GM21515 (cell line): ENCODE measurements around the gene ZP2.
"Not testable (repeated sequence)": the region's sequence is repeated elsewhere in the genome, so short reads cannot be mapped to it uniquely, and the experiment has no call there.

Experiments used
- ATAC-seq: cut with Tn5 transposase; IDR thresholded peaks from one replicate; pipeline ENCODE4 v1.9.1; 2021; ENCODE audit not compliant: unreplicated experiment

ZP2 gene

DNA sequence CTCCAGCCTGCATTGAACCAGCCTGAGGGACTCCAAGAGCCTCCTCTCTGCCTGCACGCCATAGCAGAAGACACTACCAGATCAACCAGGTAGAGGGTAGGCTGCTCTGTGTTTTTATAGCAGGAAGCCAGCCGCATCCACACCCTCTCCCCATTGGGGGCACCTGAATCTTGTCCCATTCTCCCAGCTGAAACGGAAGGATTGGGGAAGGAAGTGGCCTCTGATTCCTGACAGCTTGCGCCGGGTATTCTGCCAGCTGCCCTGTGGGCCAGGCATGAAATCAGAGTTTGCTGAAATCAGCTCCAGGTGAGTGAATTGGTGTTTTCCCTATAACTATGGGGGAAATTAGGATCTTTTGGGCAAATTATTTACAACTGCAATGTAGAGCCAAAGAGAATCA lies at the start of gene ZP2:
ZP2 (minus strand) TSS at position 89 of the 400 bp plus-strand sequence; CDS start at position 62, 27 bp downstream.
- no peak for ATAC-seq

DNA sequence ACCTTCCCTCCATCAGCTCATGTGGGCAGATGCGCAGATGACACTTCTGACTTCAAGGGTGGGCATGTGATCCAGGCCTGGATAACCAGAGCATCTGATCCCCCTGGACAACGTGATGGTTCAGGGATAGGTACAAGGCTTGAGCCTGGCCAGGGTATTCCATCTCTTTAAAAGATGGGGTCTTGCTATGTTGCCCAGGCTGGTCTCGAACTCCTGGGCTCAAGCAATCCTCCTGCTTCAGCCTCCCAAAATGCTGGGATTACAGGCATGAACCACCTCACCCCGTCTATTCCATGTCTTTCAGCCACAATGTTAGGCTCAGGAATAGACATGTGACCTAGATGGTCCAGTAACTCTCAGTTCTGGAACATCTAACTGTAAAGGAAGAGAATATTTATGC lies 45.9 kb upstream of the ZP2 start:
- no peak for ATAC-seq

GRCh38 chr16:21256636-21257035 lies 45.3 kb upstream of the ZP2 start:
- ATAC-seq, result no peak

DNA sequence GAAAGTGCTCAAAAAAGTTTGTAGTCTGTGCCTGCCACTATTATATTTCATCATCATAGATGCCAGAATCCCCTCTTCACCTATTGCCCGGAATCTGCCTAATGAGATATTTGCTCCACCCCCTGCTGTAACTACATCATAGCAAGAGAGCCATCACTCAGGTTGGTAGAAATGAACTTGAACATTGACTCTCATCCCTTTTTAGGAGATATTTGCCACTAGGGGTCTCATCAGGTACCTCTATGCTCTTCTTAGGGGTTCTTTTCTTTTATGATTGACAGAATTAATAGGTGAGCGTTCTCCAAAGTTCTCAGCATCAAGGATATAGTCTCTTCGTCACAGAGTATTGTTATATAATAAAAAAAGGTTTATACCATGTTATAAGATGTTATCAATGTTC lies 42.1 kb upstream of the ZP2 start:
- ATAC-seq, result no peak

DNA sequence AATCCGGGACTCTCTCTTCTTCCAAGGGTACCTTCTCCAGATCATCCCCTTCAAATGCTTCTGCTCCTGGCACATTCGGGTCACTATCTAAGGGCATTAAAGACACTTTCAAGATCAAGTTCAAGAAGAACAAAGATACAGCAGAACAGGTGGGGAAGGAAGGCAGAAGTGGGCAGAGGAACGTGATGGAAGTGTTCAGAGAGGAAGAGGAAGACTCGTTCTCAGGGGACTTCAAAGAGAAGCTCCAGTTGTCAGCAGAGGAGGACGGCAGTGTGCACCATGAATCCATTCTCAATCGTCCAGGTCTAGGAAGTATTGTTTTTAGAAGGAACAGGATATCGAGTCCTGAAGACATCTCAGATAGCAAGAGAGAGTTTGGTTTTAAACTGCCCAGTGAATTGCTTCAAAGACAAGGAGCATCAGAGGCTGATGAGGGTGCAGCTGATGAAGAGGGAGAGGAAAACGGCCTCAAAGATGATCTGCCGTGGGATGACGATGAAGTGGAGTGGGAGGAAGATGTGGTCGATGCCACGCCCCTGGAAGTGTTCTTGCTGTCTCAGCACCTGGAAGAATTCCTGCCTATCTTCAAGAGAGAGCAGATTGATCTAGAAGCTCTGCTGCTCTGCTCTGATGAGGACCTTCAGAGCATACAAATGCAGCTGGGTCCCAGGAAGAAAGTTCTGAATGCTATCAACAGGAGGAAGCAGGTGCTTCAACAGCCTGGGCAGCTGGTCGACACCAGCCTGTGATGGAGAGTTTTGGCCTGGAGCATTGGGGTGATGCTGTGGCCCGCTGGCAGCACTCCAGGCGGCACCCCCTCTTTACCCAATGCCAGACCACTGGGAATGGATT lies 38.9 kb upstream of the ZP2 start:
- ATAC-seq, result no peak

- ATAC-seq, result not testable (repeated sequence)
These were observed 36.8 kb upstream of the ZP2 start for GRCh38 chr16:21248179-21248578.

GRCh38 chr16:21244518-21245215 lies 33.3 kb upstream of the ZP2 start:
- ATAC-seq, result no peak

DNA sequence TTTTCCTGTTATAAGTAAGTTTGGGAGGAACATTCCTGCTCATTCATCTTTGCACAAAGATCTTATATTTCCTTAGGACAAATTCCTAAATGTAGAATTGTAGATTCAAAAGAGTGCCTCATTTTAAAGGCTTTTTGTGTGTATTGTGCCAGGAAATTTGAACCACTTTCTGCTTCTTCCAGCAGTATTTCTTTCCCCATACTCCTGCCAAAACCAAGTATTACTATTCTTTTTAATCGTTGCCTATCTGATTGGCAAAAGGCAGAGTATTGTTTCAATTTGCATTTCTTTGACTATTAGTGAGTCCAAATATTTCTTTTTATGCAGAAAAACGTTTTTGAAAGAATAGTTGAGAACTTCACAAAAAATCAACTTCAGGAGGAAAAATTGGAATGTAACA lies 31.4 kb upstream of the ZP2 start:
- no peak for ATAC-seq

GRCh38 chr16:21239646-21240045 lies 28.3 kb upstream of the ZP2 start:
- ATAC-seq, result no peak

- ATAC-seq, result no peak
These were observed 25.5 kb upstream of the ZP2 start for GRCh38 chr16:21236831-21237230.

DNA sequence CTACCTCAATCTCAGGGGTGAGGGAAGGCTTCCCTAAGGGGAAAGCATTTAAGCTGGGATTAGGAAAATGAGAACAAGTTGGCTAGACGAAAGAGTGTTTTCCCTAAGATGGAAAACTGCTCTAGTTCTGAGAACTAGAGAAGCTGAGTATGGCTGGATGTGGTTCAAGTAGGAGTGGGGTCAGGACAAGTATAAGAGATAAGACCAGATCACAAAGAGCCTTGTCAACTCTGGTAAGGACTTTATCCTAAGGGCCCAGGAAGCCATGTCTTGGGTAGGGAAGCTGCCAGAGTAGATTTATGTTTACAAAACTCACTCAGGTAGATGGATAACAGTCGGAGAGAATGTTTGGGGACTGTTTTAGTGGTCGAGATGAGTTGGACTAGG lies 23.8 kb upstream of the ZP2 start:
- ATAC-seq, result no peak

DNA sequence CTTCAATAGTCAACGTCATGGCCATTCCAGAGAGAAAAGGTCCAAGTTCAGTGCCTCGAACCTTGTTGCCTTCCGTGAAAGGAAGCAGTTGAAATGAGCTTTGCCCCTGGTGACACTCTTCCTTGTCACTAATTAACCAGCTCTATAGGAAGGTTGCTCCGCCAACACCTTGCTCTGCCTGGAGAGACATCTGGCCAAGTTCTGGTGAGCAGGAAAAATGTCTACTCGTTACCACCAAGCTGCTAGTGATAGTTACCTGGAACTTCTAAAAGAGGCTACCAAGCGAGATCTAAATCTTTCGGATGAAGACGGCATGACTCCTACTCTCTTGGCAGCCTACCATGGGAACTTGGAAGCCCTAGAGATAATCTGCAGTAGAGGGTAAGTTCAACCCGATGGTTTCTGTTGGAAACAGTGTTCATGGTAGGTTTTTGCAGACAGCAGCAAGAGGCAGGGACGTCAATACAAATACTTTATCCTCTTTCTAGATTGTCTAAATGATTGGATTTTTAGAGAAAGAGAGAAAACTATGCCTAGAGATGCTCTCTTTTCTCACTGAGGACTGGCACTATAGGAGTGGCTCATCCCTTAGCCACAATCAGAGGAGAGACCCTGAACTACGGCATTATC lies 22.3 kb upstream of the ZP2 start, which contains the start of gene ANKS4B:
ANKS4B (plus strand) TSS at position 179 of the 630 bp plus-strand sequence; CDS start at position 218, 39 bp downstream.
- no peak for ATAC-seq

DNA sequence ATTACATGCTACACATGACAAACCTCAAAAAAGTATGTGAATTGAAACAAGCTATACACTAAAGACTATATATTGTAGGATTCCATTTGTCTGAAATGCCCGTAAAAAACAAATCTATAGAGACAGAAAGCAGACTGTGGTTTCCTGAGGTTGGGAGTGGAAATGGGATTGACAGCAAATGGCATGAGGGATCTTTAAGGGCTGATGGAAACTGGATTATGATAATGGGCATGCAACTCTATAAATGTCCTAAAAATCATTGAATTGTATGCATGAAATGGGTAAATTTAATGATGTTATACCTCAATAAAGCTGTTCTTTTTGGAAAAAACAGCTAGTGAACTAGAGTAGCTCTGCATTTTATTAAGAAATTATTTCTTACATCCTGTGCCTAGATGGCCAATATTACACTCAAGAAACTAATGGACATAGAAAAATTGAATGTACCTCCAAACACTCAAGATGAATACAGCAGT lies 21.7 kb upstream of the ZP2 start:
- ATAC-seq, result no peak

DNA sequence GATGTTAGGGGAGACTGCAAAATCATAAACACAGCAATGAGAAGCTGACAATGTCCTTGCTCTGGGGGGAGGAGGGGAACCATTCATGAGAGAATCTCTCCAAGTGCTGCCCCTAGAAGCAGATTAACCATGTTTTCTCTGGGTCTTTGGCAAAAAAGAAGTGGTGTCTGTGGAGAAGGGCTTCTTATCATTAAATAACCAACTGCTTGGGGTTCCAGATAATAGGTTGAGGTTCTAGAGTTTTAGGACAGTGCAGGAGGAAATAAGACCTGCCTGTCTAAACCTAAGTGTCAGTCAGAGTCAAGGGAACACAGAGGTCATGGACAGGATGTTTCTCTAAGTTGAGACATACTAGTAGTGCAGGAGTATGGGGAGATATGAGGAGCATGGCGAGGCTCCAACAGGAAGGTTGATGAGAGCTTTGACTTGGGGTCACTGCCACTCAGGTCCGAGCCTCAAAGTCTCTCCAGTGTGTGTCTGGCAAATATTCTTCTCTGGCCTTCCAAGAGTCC lies 17.0 kb upstream of the ZP2 start:
- no peak for ATAC-seq

- ATAC-seq, result no peak
These were observed 16.5 kb upstream of the ZP2 start for GRCh38 chr16:21227866-21228265.

GRCh38 chr16:21226749-21227148 lies 15.4 kb upstream of the ZP2 start:
- ATAC-seq, result no peak

DNA sequence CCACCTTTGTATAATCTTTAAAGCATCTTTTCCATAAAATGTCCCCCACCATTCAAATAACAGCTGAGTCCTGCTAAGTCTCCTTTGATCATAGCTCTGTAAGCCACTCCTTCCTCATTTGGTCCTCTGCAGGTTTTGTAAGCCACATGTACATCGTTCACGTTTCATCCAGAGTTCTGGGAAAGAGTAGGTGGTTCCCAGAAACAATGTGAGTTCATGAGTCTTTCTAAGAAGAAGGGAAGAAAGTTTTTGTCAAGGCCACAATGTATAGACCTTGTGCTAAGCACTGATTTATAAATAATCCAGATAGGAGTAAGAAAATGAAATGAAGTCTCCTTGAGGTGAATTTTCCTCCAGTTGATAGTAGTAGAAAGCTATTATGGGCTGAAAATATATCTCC lies 13.4 kb upstream of the ZP2 start:
- no peak for ATAC-seq

GRCh38 chr16:21223787-21224186 lies 12.4 kb upstream of the ZP2 start:
- ATAC-seq, result no peak

GRCh38 chr16:21222495-21223337 lies 11.3 kb upstream of the ZP2 start:
- no peak for ATAC-seq

DNA sequence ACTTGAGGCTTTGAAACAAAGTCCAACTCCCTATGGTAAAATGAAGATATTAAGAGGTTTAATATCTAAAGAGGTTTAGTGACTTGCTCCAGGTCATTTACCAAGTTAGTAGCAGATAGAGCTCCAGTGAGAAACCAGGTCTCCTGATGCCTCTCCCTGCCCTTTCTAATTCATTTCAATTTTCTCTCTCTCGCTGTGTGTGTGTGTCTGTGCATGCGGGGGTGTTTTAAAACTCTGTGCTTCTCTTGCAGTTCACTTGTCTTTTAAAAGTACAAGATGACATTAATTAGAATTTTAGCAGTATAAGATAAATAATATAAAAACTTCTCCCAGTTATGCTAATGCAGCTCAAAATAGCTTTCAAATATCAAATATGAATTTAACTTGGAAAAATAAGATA lies 8.2 kb upstream of the ZP2 start:
- no peak for ATAC-seq

GRCh38 chr16:21218153-21218552 lies 6.8 kb upstream of the ZP2 start:
- ATAC-seq, result no peak
